Body of pancreas (tissue), 4 donors: Measurements from ENCODE around the gene H3-3A.

Source experiments
- POLR2A ChIP-seq, 3 donors: fragments of 450-650 bp; IDR thresholded peaks; one replicate each; pipeline ENCODE4 v1.6.1; 2016; ENCODE audit warnings: antibody characterized with exemption in 3 of 3, mild to moderate bottlenecking in 2 of 3
- TF ChIP-seq, protein P1 (sequence below), 7 experiments: fragments of 450-650 bp in 4 of 7; fragments of 200-600 bp in 3 of 7; sonication (generic) in 3 of 7; IDR thresholded peaks; one replicate each; pipeline ENCODE4 v1.5.1; 2016 to 2019; ENCODE audit warnings: antibody characterized with exemption in 7 of 7

- TF ChIP-seq POLR2A (IDR thresholded peaks at IDR 0.05), result no peak
- TF ChIP-seq, protein P1, sequence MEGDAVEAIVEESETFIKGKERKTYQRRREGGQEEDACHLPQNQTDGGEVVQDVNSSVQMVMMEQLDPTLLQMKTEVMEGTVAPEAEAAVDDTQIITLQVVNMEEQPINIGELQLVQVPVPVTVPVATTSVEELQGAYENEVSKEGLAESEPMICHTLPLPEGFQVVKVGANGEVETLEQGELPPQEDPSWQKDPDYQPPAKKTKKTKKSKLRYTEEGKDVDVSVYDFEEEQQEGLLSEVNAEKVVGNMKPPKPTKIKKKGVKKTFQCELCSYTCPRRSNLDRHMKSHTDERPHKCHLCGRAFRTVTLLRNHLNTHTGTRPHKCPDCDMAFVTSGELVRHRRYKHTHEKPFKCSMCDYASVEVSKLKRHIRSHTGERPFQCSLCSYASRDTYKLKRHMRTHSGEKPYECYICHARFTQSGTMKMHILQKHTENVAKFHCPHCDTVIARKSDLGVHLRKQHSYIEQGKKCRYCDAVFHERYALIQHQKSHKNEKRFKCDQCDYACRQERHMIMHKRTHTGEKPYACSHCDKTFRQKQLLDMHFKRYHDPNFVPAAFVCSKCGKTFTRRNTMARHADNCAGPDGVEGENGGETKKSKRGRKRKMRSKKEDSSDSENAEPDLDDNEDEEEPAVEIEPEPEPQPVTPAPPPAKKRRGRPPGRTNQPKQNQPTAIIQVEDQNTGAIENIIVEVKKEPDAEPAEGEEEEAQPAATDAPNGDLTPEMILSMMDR (IDR thresholded peaks at IDR 0.05), result no peak
Measured at GRCh38 chr1:226085675-226086285, 23.3 kb downstream of the H3-3A start.
